Endothelial cell of umbilical vein (primary cell): Measurements from ENCODE around the gene PRR23C.

Source experiments
- CTCF ChIP-seq, 2 donors: IDR thresholded peaks; 1 replicate in 1 of 2; 2 replicates in 1 of 2; pipeline ENCODE4 v1.5.1; 2011; ENCODE audit warnings: low read length in 2 of 2, mild to moderate bottlenecking in 2 of 2, moderate library complexity in 2 of 2, control low read depth in 1 of 2, inconsistent platforms in 1 of 2, low read depth in 1 of 2; ENCODE audit not compliant: insufficient read depth in 1 of 2; ENCODE audit errors: extremely low read depth in 1 of 2
- EZH2 ChIP-seq: IDR thresholded peaks from 2 replicates; pipeline ENCODE4 v1.6.1; 2012; ENCODE audit warnings: borderline replicate concordance, low read depth, mild to moderate bottlenecking, moderate library complexity, low read length, inconsistent platforms; ENCODE audit not compliant: severe bottlenecking
- FOS ChIP-seq: IDR thresholded peaks from 2 replicates; pipeline ENCODE4 v1.6.1; 2011; ENCODE audit warnings: mild to moderate bottlenecking, low read length, moderate library complexity, borderline replicate concordance; ENCODE audit not compliant: insufficient read depth
- POLR2A ChIP-seq: IDR thresholded peaks from 2 replicates; pipeline ENCODE4 v1.6.1; 2012; ENCODE audit warnings: low read depth, mild to moderate bottlenecking, control low read depth, low read length
- POLR2AphosphoS5 ChIP-seq: IDR thresholded peaks from 2 replicates; pipeline ENCODE4 v1.6.1; 2012; ENCODE audit warnings: low read depth, mild to moderate bottlenecking, control low read depth, low read length, moderate library complexity; ENCODE audit not compliant: insufficient read depth

DNA sequence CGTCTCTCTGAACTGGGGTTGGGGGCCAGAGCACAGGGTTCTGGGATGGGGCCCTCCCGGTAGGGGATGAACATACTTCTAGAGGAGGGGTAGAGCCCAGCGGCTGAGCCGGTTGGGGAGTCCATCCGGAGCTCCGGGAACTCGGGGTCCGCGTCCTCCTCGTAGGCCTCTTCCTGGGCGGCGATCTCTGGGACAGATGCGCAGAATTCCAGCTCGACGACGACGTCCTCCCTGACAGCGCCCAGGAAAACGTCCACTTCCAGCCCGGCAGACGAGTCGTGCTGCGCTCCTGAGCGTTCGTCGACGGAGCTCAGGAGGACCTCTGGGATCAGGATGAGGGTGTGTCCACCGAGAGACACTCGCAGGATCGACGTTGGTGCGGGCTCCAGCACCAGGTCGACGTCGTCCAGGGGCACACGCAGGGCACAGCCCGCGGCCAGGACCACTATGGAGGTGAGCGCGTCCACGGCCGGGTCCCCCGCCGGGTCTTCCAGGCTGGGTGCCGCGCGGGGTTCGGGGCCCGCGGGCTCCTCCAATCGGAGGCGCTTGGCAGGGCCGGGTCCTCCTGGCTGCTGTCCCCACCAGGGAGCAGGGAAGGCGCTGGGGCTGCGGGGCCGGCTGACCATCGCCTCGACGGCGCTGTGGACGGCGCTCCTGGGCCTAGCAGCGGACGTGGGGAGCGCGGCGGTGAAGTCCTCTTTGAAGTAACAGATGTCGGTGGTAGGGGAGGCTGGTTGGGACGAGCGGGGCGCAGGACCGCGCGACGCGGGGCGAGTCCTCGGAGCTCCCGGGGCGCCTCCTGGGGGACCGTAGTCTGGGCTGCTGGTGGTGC is 24.4 kb downstream of the PRR23C start:
- TF ChIP-seq CTCF (IDR thresholded peaks at IDR 0.05; ENCODE audit: extremely low read depth in 1 of 2, insufficient read depth in 1 of 2, low read depth in 1 of 2, low read length in 2 of 2) (no peak), EZH2 (no peak), POLR2A (no peak), POLR2AphosphoS5 (no peak), FOS (no peak)
